Lower lobe of right lung (tissue), 2 donors: Measurements from ENCODE around the gene RBKS. TPM values are rescaled to one million over a fixed set of nuclear protein-coding genes. Genes with fewer than 3 reads are reported as not detected.

Source experiments
- ATAC-seq, 2 donors: fragments of 200-7000 bp; cut with Tn5 transposase; one replicate each; pipeline ENCODE4 v1.9.1; 2020 to 2022; ENCODE audit warnings: mild to moderate bottlenecking in 2 of 2, moderate library complexity in 2 of 2
- DNase-seq: peaks from one replicate; pipeline ENCODE4 v3.0.0-alpha.2; 2020
- H3K27ac ChIP-seq: fragments of 200-600 bp; one replicate; pipeline ENCODE4 v1.8.0; 2022
- H3K27me3 ChIP-seq: fragments of 200-600 bp; one replicate; pipeline ENCODE4 v1.8.0; 2022; ENCODE audit warnings: low read depth
- H3K36me3 ChIP-seq: fragments of 200-600 bp; one replicate; pipeline ENCODE4 v1.8.0; 2022; ENCODE audit warnings: mild to moderate bottlenecking
- H3K4me1 ChIP-seq: fragments of 200-600 bp; one replicate; pipeline ENCODE4 v1.8.0; 2022
- H3K4me3 ChIP-seq: fragments of 200-600 bp; one replicate; pipeline ENCODE4 v1.8.0; 2022; ENCODE audit warnings: mild to moderate bottlenecking
- H3K9me3 ChIP-seq: fragments of 200-600 bp; one replicate; pipeline ENCODE4 v1.8.0; 2022
- intact Hi-C: fragments of 100-400 bp; cut with DNase I; formaldehyde crosslinking; loops from one replicate; pipeline ENCODE4 v1.11.0; 2022
- total RNA-seq: library from RNA; stranded (reverse); fragmentation: NEBNext Ultra II Directional; extraction: Animal tissue kit (Norgen Biotek cat#: 25700); gene quantifications from one replicate; pipeline ENCODE4 v1.2.1, GENCODE V29; 2021
- TF ChIP-seq, protein P1 (sequence below): fragments of 200-600 bp; IDR thresholded peaks from one replicate; pipeline ENCODE4 v1.8.0; 2022; ENCODE audit warnings: antibody characterized with exemption, mild to moderate bottlenecking
- donor health status: DM: no; HTN: yes; CAD: no; lungs with severe emphysema.

The RBKS gene
- total RNA-seq, 1 donor from 2014 or later, result 2.2 TPM

DNA sequence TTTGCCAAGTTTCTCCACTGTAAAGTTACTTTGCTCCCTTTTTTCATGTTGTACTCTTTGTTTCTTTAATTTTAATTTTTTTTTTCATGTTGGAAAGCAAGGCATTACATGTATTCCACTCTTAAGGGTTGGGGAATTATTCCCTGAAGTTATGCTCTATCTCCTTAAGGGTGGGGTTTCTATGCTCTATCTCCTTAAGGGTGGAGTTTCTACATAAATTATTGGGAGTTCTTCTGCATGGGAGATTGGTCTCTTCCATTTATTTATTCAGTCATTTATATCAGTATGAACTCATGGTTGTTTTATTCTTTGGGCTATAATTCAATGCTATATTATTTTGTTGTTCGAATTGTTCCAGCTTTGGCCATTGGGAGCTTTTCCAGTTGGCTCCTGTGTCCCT, 107.5 kb downstream of the RBKS start:
- ATAC-seq, result no peak
- Histone ChIP-seq H3K4me3 (no peak overlapping the region), H3K27ac (no peak overlapping the region), H3K4me1 (peaks cover 8% of the 10 kb centered on the region), H3K27me3 (no peaks in the 10 kb centered on the region), H3K36me3 (peaks cover 22% of the 10 kb centered on the region), H3K9me3 (no peaks in the 10 kb centered on the region)
- intact Hi-C loops, result no loop called here
- TF ChIP-seq, protein P1, sequence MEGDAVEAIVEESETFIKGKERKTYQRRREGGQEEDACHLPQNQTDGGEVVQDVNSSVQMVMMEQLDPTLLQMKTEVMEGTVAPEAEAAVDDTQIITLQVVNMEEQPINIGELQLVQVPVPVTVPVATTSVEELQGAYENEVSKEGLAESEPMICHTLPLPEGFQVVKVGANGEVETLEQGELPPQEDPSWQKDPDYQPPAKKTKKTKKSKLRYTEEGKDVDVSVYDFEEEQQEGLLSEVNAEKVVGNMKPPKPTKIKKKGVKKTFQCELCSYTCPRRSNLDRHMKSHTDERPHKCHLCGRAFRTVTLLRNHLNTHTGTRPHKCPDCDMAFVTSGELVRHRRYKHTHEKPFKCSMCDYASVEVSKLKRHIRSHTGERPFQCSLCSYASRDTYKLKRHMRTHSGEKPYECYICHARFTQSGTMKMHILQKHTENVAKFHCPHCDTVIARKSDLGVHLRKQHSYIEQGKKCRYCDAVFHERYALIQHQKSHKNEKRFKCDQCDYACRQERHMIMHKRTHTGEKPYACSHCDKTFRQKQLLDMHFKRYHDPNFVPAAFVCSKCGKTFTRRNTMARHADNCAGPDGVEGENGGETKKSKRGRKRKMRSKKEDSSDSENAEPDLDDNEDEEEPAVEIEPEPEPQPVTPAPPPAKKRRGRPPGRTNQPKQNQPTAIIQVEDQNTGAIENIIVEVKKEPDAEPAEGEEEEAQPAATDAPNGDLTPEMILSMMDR, result no peak
- no peak for DNase-seq

- intact Hi-C loops, result no loop called here
- H3K36me3 ChIP-seq, result peaks cover 32% of the 10 kb centered on the region
- H3K27ac ChIP-seq, result no peak overlapping the region
- TF ChIP-seq, protein P1, result no peak
- H3K4me1 ChIP-seq, result peaks cover 9% of the 10 kb centered on the region
- no peaks in the 10 kb centered on the region for H3K9me3 ChIP-seq
- H3K27me3 ChIP-seq, result no peaks in the 10 kb centered on the region
- DNase-seq (no peak), ATAC-seq (no peak)
- H3K4me3 ChIP-seq, result no peak overlapping the region
Measured at GRCh38 chr2:27781496-27781895, 108.7 kb downstream of the RBKS start.

- Histone ChIP-seq H3K27me3 (no peaks in the 10 kb centered on the region), H3K4me3 (no peak overlapping the region), H3K4me1 (peaks cover 14% of the 10 kb centered on the region), H3K27ac (peak overlapping the region; percentile 44), H3K36me3 (peaks cover 50% of the 10 kb centered on the region), H3K9me3 (no peaks in the 10 kb centered on the region)
- DNase-seq, result no peak
- peak in 1 of 2 donors; percentile 39 for ATAC-seq
- intact Hi-C loops, result no loop called here
- TF ChIP-seq, protein P1, result no peak
Measured at GRCh38 chr2:27779417-27780055, 110.7 kb downstream of the RBKS start.

DNA sequence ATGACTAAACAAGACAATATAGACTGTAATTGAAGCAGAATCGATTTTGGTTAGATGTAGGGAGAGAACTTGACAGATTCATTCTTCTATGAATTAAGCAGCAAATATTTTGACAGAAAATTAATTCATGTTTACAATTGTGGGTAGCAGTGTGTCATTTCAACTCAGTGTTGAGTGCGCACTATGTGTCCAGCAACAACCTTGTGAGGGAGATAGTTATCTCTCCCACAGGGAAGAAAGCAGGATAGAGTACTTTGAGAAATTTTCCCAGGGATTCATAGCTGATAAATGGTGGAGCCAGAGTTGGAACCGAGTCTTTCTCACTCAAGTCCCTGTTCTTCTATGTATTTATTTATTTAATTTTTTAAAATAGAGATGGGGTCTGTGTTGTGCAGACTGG, 113.5 kb downstream of the RBKS start:
- peaks cover 32% of the 10 kb centered on the region for H3K4me1 ChIP-seq
- no peak for ATAC-seq

DNA sequence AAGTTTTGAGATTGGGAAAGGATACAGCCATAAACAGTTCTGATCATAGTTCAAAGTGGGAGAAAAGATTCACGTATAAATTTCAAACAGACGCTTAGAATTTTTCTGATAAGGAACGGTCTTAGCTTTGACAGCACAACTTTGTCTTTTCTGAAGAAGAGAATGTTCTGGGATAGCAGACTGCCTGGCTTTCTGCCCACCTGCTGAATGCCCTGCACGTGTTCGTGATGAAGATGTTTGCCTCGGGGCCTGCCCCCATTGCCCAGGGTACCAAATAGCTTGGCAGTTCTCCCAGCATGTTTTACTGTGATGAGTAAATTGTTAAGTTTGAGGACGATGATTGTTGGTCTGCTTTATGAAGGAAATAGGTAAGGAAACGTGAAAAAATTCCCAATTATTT, 114.1 kb downstream of the RBKS start:
- no peak overlapping the region for H3K4me3 ChIP-seq
- DNase-seq, result no peak
- peaks cover 33% of the 10 kb centered on the region for H3K4me1 ChIP-seq
- no peaks in the 10 kb centered on the region for H3K9me3 ChIP-seq
- no peak for ATAC-seq
- peaks cover 55% of the 10 kb centered on the region for H3K36me3 ChIP-seq
- no peaks in the 10 kb centered on the region for H3K27me3 ChIP-seq
- no peak overlapping the region for H3K27ac ChIP-seq
- TF ChIP-seq, protein P1, result no peak
- intact Hi-C loops, result no loop called here

More for the DNA sequence above, 113.5 kb downstream of the RBKS start:
- no peaks in the 10 kb centered on the region for H3K27me3 ChIP-seq
- H3K27ac ChIP-seq, result no peak overlapping the region
- H3K9me3 ChIP-seq, result no peaks in the 10 kb centered on the region
- no peak overlapping the region for H3K4me3 ChIP-seq
- TF ChIP-seq, protein P1, result no peak
- H3K36me3 ChIP-seq, result peaks cover 55% of the 10 kb centered on the region
- intact Hi-C loops, result no loop called here
- DNase-seq, result no peak
